Breast epithelium (tissue), 4 donors: ENCODE measurements around the gene DEK. TPM values are rescaled to one million over a fixed set of nuclear protein-coding genes. Genes with fewer than 3 reads are reported as not detected.

Experiments used
- DNase-seq, 2 donors: peaks; one replicate each; pipeline ENCODE4 v3.0.0-alpha.2; 2019; ENCODE audit warnings: low spot score in 2 of 2
- H3K27ac ChIP-seq, 2 donors: fragments of 200-600 bp; sonication (generic) in 1 of 2; one replicate each; pipeline ENCODE4 v1.5.1; 2016 to 2019; ENCODE audit warnings: mild to moderate bottlenecking in 1 of 2
- H3K27me3 ChIP-seq, 2 donors: fragments of 200-600 bp; sonication (generic) in 1 of 2; one replicate each; pipeline versions ENCODE4 v1.5.1 to v1.6.0; 2017 to 2019; ENCODE audit warnings: control low read depth in 1 of 2, mild to moderate bottlenecking in 1 of 2
- H3K36me3 ChIP-seq: fragments of 200-600 bp; one replicate; pipeline ENCODE4 v1.5.1; 2019
- H3K4me1 ChIP-seq, 2 donors: fragments of 200-600 bp; sonication (generic); one replicate each; pipeline ENCODE4 v1.5.1; 2016 to 2019; ENCODE audit warnings: control low read depth in 1 of 2
- H3K4me3 ChIP-seq, 3 donors: fragments of 200-600 bp; sonication (generic); 1 replicate in 2 of 3; 2 replicates in 1 of 3; pipeline ENCODE4 v1.5.1; 2016 to 2019; ENCODE audit warnings: mild to moderate bottlenecking in 3 of 3, moderate library complexity in 2 of 3
- H3K9me3 ChIP-seq, 2 donors: fragments of 200-600 bp; sonication (generic) in 1 of 2; one replicate each; pipeline ENCODE4 v1.5.1; 2016 to 2019; ENCODE audit warnings: control low read depth in 1 of 2
- CTCF ChIP-seq, 3 donors: fragments of 450-650 bp; IDR thresholded peaks; one replicate each; pipeline ENCODE4 v1.5.1; 2016 to 2017; ENCODE audit warnings: antibody characterized with exemption in 3 of 3, mild to moderate bottlenecking in 3 of 3, moderate library complexity in 3 of 3
- POLR2A ChIP-seq: fragments of 450-650 bp; IDR thresholded peaks from one replicate; pipeline ENCODE4 v1.6.1; 2016; ENCODE audit warnings: antibody characterized with exemption, mild to moderate bottlenecking, moderate library complexity
- POLR2AphosphoS5 ChIP-seq, 3 donors: sonication (generic); formaldehyde crosslinking; IDR thresholded peaks; one replicate each; pipeline ENCODE4 v1.6.1; 2017; ENCODE audit warnings: antibody characterized with exemption in 3 of 3
- intact Hi-C: fragments of 100-400 bp; cut with DNase I; formaldehyde crosslinking; loops from one replicate; pipeline ENCODE4 v1.15.1; 2023; ENCODE audit warnings: low total_unique reads
- total RNA-seq, 3 donors: library from RNA; depleted of rRNA; stranded (reverse); fragments of >200 nt; gene quantifications; one replicate each; pipeline ENCODE4 v1.1.0, GENCODE V29; 2016

DEK gene
- total RNA-seq, 3 donors from 2014 or later, result 107 to 162 (median 125) TPM

GRCh38 chr6:18281564-18281963 is 17.2 kb upstream of the DEK start:
- no peak overlapping the region for H3K4me3 ChIP-seq
- H3K27me3 ChIP-seq, result peaks cover 0 to 26% of the 10 kb centered on the region in 2 donors
- no peaks in the 10 kb centered on the region for H3K36me3 ChIP-seq
- intact Hi-C loops, result no loop called here
- TF ChIP-seq POLR2A (no peak), CTCF (IDR thresholded peaks at IDR 0.05) (no peak), POLR2AphosphoS5 (IDR thresholded peaks at IDR 0.05) (no peak)
- H3K27ac ChIP-seq, result no peak overlapping the region
- H3K9me3 ChIP-seq, result no peaks in the 10 kb centered on the region
- H3K4me1 ChIP-seq, result peaks cover 0 to 7% of the 10 kb centered on the region in 2 donors
- DNase-seq, result no peak

GRCh38 chr6:18280084-18280483 is 15.8 kb upstream of the DEK start:
- Histone ChIP-seq H3K27ac (no peak overlapping the region), H3K4me3 (no peak overlapping the region), H3K9me3 (no peaks in the 10 kb centered on the region), H3K36me3 (no peaks in the 10 kb centered on the region), H3K27me3 (peaks cover 0 to 32% of the 10 kb centered on the region in 2 donors), H3K4me1 (peaks cover 0 to 7% of the 10 kb centered on the region in 2 donors)
- no peak for DNase-seq
- TF ChIP-seq CTCF (IDR thresholded peaks at IDR 0.05) (no peak), POLR2A (no peak), POLR2AphosphoS5 (IDR thresholded peaks at IDR 0.05) (no peak)
- intact Hi-C loops, result no loop called here

GRCh38 chr6:18279422-18279821 is 15.1 kb upstream of the DEK start:
- no peaks in the 10 kb centered on the region for H3K9me3 ChIP-seq
- intact Hi-C loops, result no loop called here
- no peak overlapping the region for H3K4me3 ChIP-seq
- H3K27ac ChIP-seq, result no peak overlapping the region
- no peak for TF ChIP-seq POLR2A
- TF ChIP-seq POLR2AphosphoS5 (IDR thresholded peaks at IDR 0.05), result no peak
- no peak for TF ChIP-seq CTCF (IDR thresholded peaks at IDR 0.05)
- H3K4me1 ChIP-seq, result peaks cover 0 to 7% of the 10 kb centered on the region in 2 donors
- DNase-seq, result no peak
- H3K27me3 ChIP-seq, result peaks cover 0 to 32% of the 10 kb centered on the region in 2 donors
- H3K36me3 ChIP-seq, result no peaks in the 10 kb centered on the region

DNA sequence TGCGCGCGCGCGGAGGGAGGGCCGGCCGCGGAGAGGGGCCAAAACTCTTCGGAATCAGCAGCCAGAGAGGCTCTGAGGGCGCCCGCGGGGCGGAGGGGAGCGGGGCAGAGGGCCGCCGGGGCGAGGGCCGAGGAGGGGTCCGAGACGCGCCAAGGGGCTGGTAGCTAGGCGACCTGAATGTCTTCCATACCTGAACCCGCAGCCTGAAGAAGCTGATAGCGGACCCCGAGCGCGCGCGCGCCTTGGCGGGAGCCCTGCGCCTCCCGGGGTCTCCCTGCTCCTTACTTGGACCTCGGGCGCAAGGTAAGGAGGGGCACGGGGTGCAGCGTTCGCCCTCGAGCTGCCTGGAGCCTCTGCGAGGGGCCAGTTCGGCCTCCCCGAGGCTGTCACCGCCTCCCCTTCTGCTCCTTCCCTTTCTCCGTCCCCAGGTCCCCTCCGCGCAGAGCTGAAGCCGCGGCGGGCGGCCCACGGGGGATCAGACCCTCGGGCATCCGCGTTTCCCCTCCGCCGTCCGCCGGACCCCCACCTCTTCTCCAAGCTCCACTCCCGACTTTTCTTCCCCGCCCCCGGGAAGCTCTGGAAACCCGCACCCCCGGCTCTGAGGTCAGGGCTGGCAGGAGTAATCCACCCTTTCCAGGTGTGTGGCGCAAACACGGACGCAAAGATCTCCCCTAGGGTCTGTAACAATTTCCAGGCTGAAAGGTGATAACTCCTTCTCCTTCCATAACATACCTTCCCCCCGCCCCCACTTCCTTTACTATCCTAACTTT is 13.1 kb upstream of the DEK start:
- Histone ChIP-seq H3K4me3 (peak overlapping the region; percentile 23 to 67 (median 50)), H3K4me1 (peaks cover 0 to 7% of the 10 kb centered on the region in 2 donors), H3K36me3 (no peaks in the 10 kb centered on the region), H3K9me3 (no peaks in the 10 kb centered on the region), H3K27ac (no peak overlapping the region), H3K27me3 (peaks cover 0 to 32% of the 10 kb centered on the region in 2 donors)
- intact Hi-C loops, result no loop called here
- DNase-seq, result no peak
- TF ChIP-seq POLR2A (no peak), POLR2AphosphoS5 (IDR thresholded peaks at IDR 0.05) (no peak), CTCF (IDR thresholded peaks at IDR 0.05) (no peak)

DNA sequence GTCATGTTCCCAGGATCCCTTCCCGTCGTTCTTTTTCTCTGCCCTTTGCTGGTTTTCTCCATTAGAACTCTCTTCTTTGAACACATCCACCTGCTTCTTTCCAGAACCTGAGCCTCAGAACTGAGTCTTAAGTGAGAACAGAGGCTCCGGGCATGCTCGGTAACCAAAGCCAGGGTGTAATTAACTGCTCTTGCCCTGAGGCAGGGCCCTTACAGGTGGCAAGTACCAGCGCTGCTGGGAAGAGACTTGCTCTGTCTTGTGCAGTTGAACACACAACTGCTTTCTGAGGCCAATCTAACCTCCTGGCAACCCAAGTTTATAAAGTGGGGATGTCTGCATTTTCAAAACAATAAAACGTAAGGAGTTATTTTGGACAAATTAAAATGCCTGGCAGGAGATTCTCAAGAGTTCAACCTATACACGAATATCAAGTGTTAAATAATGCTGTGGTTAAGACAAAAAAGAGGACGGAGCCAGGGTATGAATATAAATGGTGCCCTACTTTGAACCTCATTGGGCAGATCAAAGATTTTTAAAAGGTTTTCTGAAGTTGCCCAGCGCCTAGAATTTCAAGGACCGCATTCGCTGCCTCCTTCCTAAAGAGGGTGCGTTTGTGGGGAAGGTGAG is 12.4 kb upstream of the DEK start:
- no peaks in the 10 kb centered on the region for H3K9me3 ChIP-seq
- peaks cover 0 to 7% of the 10 kb centered on the region in 2 donors for H3K4me1 ChIP-seq
- no peak for TF ChIP-seq POLR2A
- TF ChIP-seq CTCF (IDR thresholded peaks at IDR 0.05), result no peak
- no peak for TF ChIP-seq POLR2AphosphoS5 (IDR thresholded peaks at IDR 0.05)
- peak overlapping the region; percentile 23 to 67 (median 50) for H3K4me3 ChIP-seq
- no peak overlapping the region for H3K27ac ChIP-seq
- no peaks in the 10 kb centered on the region for H3K36me3 ChIP-seq
- H3K27me3 ChIP-seq, result peaks cover 0 to 32% of the 10 kb centered on the region in 2 donors
- intact Hi-C loops, result no loop called here
- DNase-seq, result no peak
